HCT116 (cell line): ENCODE data around the gene ZBTB21. TPM values are rescaled to one million over a fixed set of nuclear protein-coding genes. Genes with fewer than 3 reads are reported as not detected.

Experiments used
- ATAC-seq: fragments of 200-7000 bp; cut with Tn5 transposase; 2 replicates; pipeline ENCODE4 v1.9.1; 2020; ENCODE audit warnings: mild to moderate bottlenecking, moderate library complexity
- BruUV-seq: library from RNA; stranded (reverse); fragments of 400-500 nt; replicated peaks from 2 replicates; lab custom pipeline; 2021; lab: Mats Ljungman, UMichigan
- CTCF ChIA-PET: fragments of 300-600 bp; sonication (Branson Sonifier 250); formaldehyde crosslinking; loops from one replicate; lab custom pipeline; 2021; ENCODE audit warnings: antibody characterized with exemption; lab: Charles Lee
- POLR2A ChIA-PET: fragments of 300-600, 350-600 bp; sonication (Branson Sonifier 250); formaldehyde crosslinking; loops from one replicate; lab custom pipeline; 2021; ENCODE audit warnings: antibody characterized with exemption; lab: Charles Lee
- RAD21 ChIA-PET, 2 experiments: fragments of 300-600 bp; sonication (Branson Sonifier 250); formaldehyde crosslinking; loops; one replicate each; lab custom pipeline; 2023; ENCODE audit warnings: low total read pairs in 2 of 2; ENCODE audit not compliant: uncharacterized antibody in 2 of 2, unreplicated experiment in 2 of 2, low non-redundant PET in 1 of 2; lab: Charles Lee
- DNase-seq: peaks from one replicate; pipeline ENCODE4 v3.0.0-alpha.2; 2010; ENCODE audit warnings: low read depth, low spot score
- H2AFZ ChIP-seq: fragments of 200-600 bp; shearing (Covaris generic), sonication (generic); 2 replicates; pipeline ENCODE4 v1.6.1; 2017; ENCODE audit warnings: low read depth, mixed run types, mixed read lengths, antibody characterized with exemption, low read length; ENCODE audit not compliant: poor library complexity, severe bottlenecking
- H3K27ac ChIP-seq: 2 replicates; pipeline ENCODE4 v1.5.1; 2012; ENCODE audit warnings: low read depth, low read length
- H3K27me3 ChIP-seq: fragments of 200-600 bp; sonication (generic); 2 replicates; pipeline ENCODE4 v1.6.1; 2016; ENCODE audit warnings: mixed run types, low read length, mixed read lengths; ENCODE audit not compliant: insufficient read depth
- H3K36me3 ChIP-seq, 2 experiments: fragments of 200-500 bp in 1 of 2; fragments of 200-600 bp in 1 of 2; sonication (Bioruptor generic) in 1 of 2; sonication (generic) in 1 of 2; 2 replicates each; pipeline versions ENCODE4 v1.5.1 to v1.6.1; 2014 to 2016; ENCODE audit warnings: low read length in 2 of 2, inconsistent platforms in 1 of 2, mixed read lengths in 1 of 2, mixed run types in 1 of 2; ENCODE audit not compliant: insufficient read depth in 2 of 2, control insufficient read depth in 1 of 2
- H3K4me1 ChIP-seq, 2 experiments: fragments of 200-600 bp in 1 of 2; sonication (generic) in 1 of 2; 2 replicates each; pipeline versions ENCODE4 v1.5.1 to v1.6.1; 2012 to 2017; ENCODE audit warnings: low read length in 2 of 2, inconsistent platforms in 1 of 2, mild to moderate bottlenecking in 1 of 2, mixed read lengths in 1 of 2, mixed run types in 1 of 2, moderate library complexity in 1 of 2; ENCODE audit not compliant: insufficient read depth in 2 of 2, control insufficient read depth in 1 of 2
- H3K4me2 ChIP-seq: fragments of 200-600 bp; sonication (generic); 2 replicates; pipeline ENCODE4 v1.6.1; 2017; ENCODE audit warnings: mixed run types, low read length, mixed read lengths
- H3K4me3 ChIP-seq, 2 experiments: fragments of 200-600 bp in 1 of 2; sonication (generic) in 1 of 2; replicated peaks in 1 of 2; 2 replicates each; pipeline ENCODE4 v1.5.1; 2011 to 2016; ENCODE audit warnings: low read length in 2 of 2, control low read depth in 1 of 2, low read depth in 1 of 2, mild to moderate bottlenecking in 1 of 2, mixed read lengths in 1 of 2, mixed run types in 1 of 2
- H3K79me2 ChIP-seq: fragments of 200-600 bp; sonication (generic); 2 replicates; pipeline ENCODE4 v1.6.1; 2017; ENCODE audit warnings: mild to moderate bottlenecking, mixed run types, low read length, moderate library complexity, mixed read lengths; ENCODE audit not compliant: insufficient read depth
- H3K9ac ChIP-seq: fragments of 200-600 bp; sonication (generic); 2 replicates; pipeline ENCODE4 v1.6.1; 2016; ENCODE audit warnings: low read length, mixed read lengths
- H3K9me2 ChIP-seq: fragments of 200-600 bp; sonication (generic), shearing (Covaris generic); 2 replicates; pipeline ENCODE4 v1.6.1; 2017; ENCODE audit warnings: mixed run types, mild to moderate bottlenecking, moderate library complexity; ENCODE audit not compliant: insufficient read depth
- H3K9me3 ChIP-seq, 2 experiments: fragments of 200-500 bp in 1 of 2; fragments of 200-600 bp in 1 of 2; sonication (Bioruptor generic) in 1 of 2; sonication (generic) in 1 of 2; 2 replicates each; pipeline ENCODE4 v1.6.1; 2014 to 2017; ENCODE audit warnings: low read length in 2 of 2, mixed read lengths in 2 of 2, inconsistent platforms in 1 of 2, low read depth in 1 of 2, mild to moderate bottlenecking in 1 of 2, mixed run types in 1 of 2, moderate library complexity in 1 of 2; ENCODE audit not compliant: control insufficient read depth in 1 of 2, insufficient read depth in 1 of 2
- H4K20me1 ChIP-seq: fragments of 200-600 bp; sonication (generic), shearing (Covaris generic); 2 replicates; pipeline ENCODE4 v1.6.1; 2017; ENCODE audit warnings: mixed run types, mild to moderate bottlenecking, moderate library complexity; ENCODE audit not compliant: insufficient read depth
- CBX3 ChIP-seq: IDR thresholded peaks from 2 replicates; pipeline ENCODE4 v1.6.1; 2012; ENCODE audit warnings: low read depth
- CEBPB ChIP-seq: IDR thresholded peaks from 2 replicates; pipeline ENCODE4 v1.6.1; 2012; ENCODE audit warnings: low read depth
- EGR1 ChIP-seq: IDR thresholded peaks from 2 replicates; pipeline ENCODE4 v1.6.1; 2012; ENCODE audit warnings: low read depth
- ELF1 ChIP-seq: IDR thresholded peaks from 2 replicates; pipeline ENCODE4 v1.6.1; 2012; ENCODE audit warnings: low read depth, borderline replicate concordance
- EZH2phosphoT487 ChIP-seq: fragments of 200-600 bp; IDR thresholded peaks from 2 replicates; pipeline ENCODE4 v1.6.1; 2018; ENCODE audit warnings: antibody characterized with exemption, borderline replicate concordance
- FOSL1 ChIP-seq: IDR thresholded peaks from 2 replicates; pipeline ENCODE4 v1.6.1; 2012; ENCODE audit warnings: low read depth
- JUND ChIP-seq: IDR thresholded peaks from 2 replicates; pipeline ENCODE4 v1.6.1; 2012
- POLR2AphosphoS5 ChIP-seq: IDR thresholded peaks from 2 replicates; pipeline ENCODE4 v1.6.1; 2011; ENCODE audit warnings: mild to moderate bottlenecking, low read depth, low read length, moderate library complexity
- RAD21 ChIP-seq: IDR thresholded peaks from 2 replicates; pipeline ENCODE4 v1.6.1; 2012; ENCODE audit warnings: low read depth, mild to moderate bottlenecking
- SIN3A ChIP-seq: IDR thresholded peaks from 2 replicates; pipeline ENCODE4 v1.6.1; 2012; ENCODE audit warnings: low read depth
- SP1 ChIP-seq: IDR thresholded peaks from 2 replicates; pipeline ENCODE4 v1.6.1; 2012; ENCODE audit warnings: low read depth
- SRF ChIP-seq: IDR thresholded peaks from 2 replicates; pipeline ENCODE4 v1.6.1; 2012; ENCODE audit warnings: low read depth
- TCF7L2 ChIP-seq: IDR thresholded peaks from 2 replicates; pipeline ENCODE4 v1.7.0; 2011; ENCODE audit warnings: borderline replicate concordance, inconsistent platforms; ENCODE audit not compliant: insufficient read depth, insufficient read length; ENCODE audit errors: extremely low read depth
- YY1 ChIP-seq: IDR thresholded peaks from 2 replicates; pipeline ENCODE4 v1.6.1; 2011; ENCODE audit warnings: low read length, low read depth, moderate library complexity, mild to moderate bottlenecking; ENCODE audit not compliant: insufficient replicate concordance; ENCODE audit errors: extremely low read depth
- ZBTB33 ChIP-seq: IDR thresholded peaks from 2 replicates; pipeline ENCODE4 v1.6.1; 2011; ENCODE audit warnings: mild to moderate bottlenecking, low read length, moderate library complexity; ENCODE audit not compliant: insufficient replicate concordance; ENCODE audit errors: extremely low read depth
- ZFX ChIP-seq: fragments of 450-650 bp; IDR thresholded peaks from 2 replicates; pipeline ENCODE4 v1.6.1; 2017
- ZNF274 ChIP-seq: fragments of 200-500 bp; sonication (Bioruptor generic); IDR thresholded peaks from 2 replicates; pipeline ENCODE4 v1.6.1; 2014; ENCODE audit warnings: mild to moderate bottlenecking, low read depth, low read length, inconsistent platforms
- intact Hi-C: fragments of 100-400 bp; cut with micrococcal nuclease; formaldehyde crosslinking; loops from 2 replicates; pipeline ENCODE4 v1.10.0; 2022
- total RNA-seq: library from RNA; stranded (reverse); gene quantifications from one replicate; pipeline ENCODE4 v1.2.1, GENCODE V29; 2021; ENCODE audit not compliant: unreplicated experiment
- TF ChIP-seq, protein P1 (sequence below): IDR thresholded peaks from 2 replicates; pipeline ENCODE4 v1.6.1; 2012
- TF ChIP-seq, protein P2 (sequence below): IDR thresholded peaks from 2 replicates; pipeline ENCODE4 v1.6.1; 2012

The ZBTB21 gene
- total RNA-seq, 1 experiment from 2014 or later = 28.7 TPM

DNA sequence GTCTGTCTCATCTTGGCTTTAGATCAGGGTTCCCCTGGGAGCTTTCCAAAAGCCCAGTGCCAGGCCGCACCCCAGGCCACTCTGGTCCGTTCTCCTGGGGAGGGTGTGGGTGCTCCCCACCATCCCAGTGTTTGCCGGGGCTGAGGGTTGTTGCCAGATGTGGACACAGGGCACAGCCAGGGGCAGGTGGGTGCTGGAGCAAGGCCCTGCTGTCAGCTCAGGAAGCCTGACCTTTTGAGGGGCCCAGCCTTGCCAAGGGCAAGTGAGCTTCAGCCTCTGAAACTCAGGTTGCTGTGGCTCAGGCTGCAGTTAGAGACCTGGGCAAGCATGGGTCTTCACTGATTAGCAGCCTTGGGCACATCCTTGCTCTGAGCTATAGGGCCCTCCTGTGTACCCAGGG lies 22.8 kb upstream of the ZBTB21 start:
- no peaks in the 10 kb centered on the region for H3K27me3 ChIP-seq
- H3K79me2 ChIP-seq = no peaks in the 10 kb centered on the region

DNA sequence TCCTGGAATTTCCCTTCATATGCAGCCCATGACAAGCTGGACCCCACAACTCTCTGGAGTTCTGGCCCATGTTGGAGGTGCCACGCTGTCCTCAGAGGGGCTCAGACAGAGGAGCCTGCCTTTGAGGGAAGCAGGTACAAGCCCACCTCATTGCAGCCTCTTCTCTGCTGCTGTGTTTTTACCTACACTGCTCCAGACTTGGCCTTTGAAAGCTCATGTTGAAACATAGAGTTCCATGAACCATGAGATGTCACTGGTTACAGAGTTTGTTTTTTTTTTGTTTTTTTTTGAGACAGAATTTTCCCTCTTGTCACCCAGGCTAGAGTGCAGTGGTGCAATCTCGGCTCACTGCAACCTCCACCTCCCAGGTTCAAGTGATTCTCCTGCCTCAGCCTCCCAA lies 22.1 kb upstream of the ZBTB21 start:
- Histone ChIP-seq H3K4me3 (no peak overlapping the region), H3K36me3 (no peaks in the 10 kb centered on the region), H3K9ac (no peak overlapping the region), H3K9me2 (no peaks in the 10 kb centered on the region), H3K79me2 (no peaks in the 10 kb centered on the region), H3K27me3 (no peaks in the 10 kb centered on the region), H2AFZ (no peak overlapping the region), H3K27ac (no peak overlapping the region), H3K4me1 (no peaks in the 10 kb centered on the region), H3K9me3 (no peaks in the 10 kb centered on the region), H4K20me1 (no peaks in the 10 kb centered on the region), H3K4me2 (no peak overlapping the region)
- ChIA-PET RAD21 (no interaction called here), CTCF (no interaction called here), POLR2A (no interaction called here)
- DNase-seq (no peak), ATAC-seq (no peak)
- TF ChIP-seq ZBTB33 (no peak), RAD21 (no peak), FOSL1 (no peak), ELF1 (no peak), JUND (no peak), ZNF274 (no peak), POLR2AphosphoS5 (no peak), CBX3 (no peak), TCF7L2 (no peak), SP1 (no peak), YY1 (no peak), EGR1 (no peak), EZH2phosphoT487 (no peak), SIN3A (no peak), SRF (no peak), ZFX (no peak)
- TF ChIP-seq, protein P1, sequence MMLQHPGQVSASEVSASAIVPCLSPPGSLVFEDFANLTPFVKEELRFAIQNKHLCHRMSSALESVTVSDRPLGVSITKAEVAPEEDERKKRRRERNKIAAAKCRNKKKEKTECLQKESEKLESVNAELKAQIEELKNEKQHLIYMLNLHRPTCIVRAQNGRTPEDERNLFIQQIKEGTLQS = no peak
- TF ChIP-seq, protein P2, sequence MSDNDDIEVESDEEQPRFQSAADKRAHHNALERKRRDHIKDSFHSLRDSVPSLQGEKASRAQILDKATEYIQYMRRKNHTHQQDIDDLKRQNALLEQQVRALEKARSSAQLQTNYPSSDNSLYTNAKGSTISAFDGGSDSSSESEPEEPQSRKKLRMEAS = no peak
- intact Hi-C loops = no loop called here
- BruUV-seq = no TSS peak

More for the DNA sequence above, 22.8 kb upstream of the ZBTB21 start:
- ChIA-PET CTCF (no interaction called here), POLR2A (no interaction called here), RAD21 (no interaction called here)
- BruUV-seq = no TSS peak
- Histone ChIP-seq H3K36me3 (no peaks in the 10 kb centered on the region), H3K4me2 (no peak overlapping the region), H4K20me1 (no peaks in the 10 kb centered on the region), H3K27ac (no peak overlapping the region), H3K9me2 (no peaks in the 10 kb centered on the region), H3K4me3 (no peak overlapping the region), H3K9me3 (no peaks in the 10 kb centered on the region), H2AFZ (no peak overlapping the region), H3K9ac (no peak overlapping the region), H3K4me1 (no peaks in the 10 kb centered on the region)
- no peak for TF ChIP-seq ZFX
- no peak for TF ChIP-seq CEBPB
- DNase-seq (no peak), ATAC-seq (no peak)
- intact Hi-C loops = no loop called here
